ENCODE results near the gene INSR.
"Not testable (repeated sequence)": the region's sequence is repeated elsewhere in the genome, so short reads cannot be mapped to it uniquely, and the experiment has no call there.

INSR gene

DNA sequence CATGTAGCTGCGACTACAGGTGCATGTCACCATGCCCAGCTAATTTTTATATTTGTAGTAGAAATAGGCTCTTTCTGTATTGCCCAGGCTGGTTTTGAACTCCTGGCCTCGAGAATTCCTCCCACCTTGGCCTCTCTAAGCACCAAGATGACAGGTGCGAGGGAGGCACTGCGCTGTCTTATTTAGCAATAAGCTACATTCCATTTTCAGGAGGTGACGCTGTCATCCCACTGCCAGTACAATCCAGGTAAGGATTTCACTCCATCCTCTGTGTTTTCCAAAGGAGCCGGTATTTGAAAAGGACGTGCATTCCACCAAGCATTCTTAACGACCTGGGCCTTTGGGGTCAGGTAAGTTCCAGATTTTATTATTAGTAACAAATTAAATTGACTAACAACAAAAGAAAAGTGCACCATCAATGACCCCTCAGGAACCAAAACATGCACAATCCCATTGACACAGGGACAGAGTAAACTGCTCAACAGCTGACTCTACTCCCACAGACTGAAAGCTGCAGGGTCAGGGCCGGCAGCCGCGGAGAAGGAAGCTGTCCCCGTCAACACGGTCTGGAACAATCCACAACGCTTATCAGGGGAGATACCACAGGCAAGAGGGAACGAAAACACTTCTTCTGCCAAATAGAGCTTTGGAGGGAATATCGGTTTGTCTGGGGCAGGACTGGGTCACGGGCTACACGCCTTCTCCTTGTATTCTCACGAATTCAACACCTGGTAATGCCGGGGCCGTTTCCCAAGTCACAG is 82.8 kb downstream of the INSR start:
- no peak overlapping the region for H3K4me3 ChIP-seq (ENCODE audit: low read depth, low read length)
- TF ChIP-seq, protein P1, sequence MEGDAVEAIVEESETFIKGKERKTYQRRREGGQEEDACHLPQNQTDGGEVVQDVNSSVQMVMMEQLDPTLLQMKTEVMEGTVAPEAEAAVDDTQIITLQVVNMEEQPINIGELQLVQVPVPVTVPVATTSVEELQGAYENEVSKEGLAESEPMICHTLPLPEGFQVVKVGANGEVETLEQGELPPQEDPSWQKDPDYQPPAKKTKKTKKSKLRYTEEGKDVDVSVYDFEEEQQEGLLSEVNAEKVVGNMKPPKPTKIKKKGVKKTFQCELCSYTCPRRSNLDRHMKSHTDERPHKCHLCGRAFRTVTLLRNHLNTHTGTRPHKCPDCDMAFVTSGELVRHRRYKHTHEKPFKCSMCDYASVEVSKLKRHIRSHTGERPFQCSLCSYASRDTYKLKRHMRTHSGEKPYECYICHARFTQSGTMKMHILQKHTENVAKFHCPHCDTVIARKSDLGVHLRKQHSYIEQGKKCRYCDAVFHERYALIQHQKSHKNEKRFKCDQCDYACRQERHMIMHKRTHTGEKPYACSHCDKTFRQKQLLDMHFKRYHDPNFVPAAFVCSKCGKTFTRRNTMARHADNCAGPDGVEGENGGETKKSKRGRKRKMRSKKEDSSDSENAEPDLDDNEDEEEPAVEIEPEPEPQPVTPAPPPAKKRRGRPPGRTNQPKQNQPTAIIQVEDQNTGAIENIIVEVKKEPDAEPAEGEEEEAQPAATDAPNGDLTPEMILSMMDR (IDR thresholded peaks at IDR 0.05; ENCODE audit: low read depth, low read length): no peak

DNA sequence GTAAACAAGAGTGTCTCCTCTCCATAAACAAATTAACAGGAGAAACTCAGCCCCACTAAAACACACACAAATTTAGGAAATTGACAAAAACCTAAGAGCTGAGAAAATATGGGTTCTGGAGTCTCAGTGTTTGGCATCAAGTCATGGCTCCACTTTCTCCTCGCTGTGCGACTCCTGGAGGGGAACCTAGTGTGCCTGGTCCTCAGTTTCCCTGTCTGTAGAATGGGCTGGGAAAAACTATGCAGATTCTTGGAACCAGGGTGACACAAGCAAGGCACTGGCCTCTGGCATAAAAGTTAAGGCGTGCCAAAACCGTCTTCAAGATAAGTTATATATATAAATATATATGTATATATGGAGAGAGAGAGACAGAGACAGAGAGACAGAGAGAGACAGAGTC is 83.9 kb downstream of the INSR start:
- no peak overlapping the region for H3K4me3 ChIP-seq (ENCODE audit: low read depth, low read length)
- TF ChIP-seq, protein P1 (IDR thresholded peaks at IDR 0.05; ENCODE audit: low read depth, low read length): no peak

GRCh38 chr19:7209597-7210325 is 84.5 kb downstream of the INSR start:
- not testable (repeated sequence) for H3K4me3 ChIP-seq (ENCODE audit: low read depth, low read length)

- H3K4me3 ChIP-seq (ENCODE audit: low read depth, low read length): not testable (repeated sequence)
Observed at GRCh38 chr19:7209036-7209435, 85.2 kb downstream of the INSR start.

DNA sequence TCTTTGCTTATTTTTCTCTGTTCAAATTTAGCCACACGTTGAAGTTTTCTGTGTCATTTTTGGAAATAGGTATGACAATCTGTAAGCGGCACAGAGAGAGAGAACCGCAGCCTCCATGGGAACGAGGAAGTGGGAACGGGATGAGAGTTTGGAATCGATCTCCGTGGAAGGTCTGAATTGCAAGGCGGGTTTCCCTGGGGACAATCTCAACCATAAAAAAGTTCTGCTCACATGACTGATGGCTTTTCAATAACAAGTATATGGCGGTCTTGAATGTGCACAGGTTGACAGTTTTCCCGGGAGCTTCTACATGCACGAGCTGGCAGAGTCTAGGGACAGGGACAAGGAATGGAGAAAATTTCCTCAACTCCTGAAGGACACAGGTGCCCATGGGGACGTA is 90.9 kb downstream of the INSR start:
- H3K4me3 ChIP-seq (ENCODE audit: low read depth, low read length): no peak overlapping the region
- TF ChIP-seq, protein P1 (IDR thresholded peaks at IDR 0.05; ENCODE audit: low read depth, low read length): no peak

DNA sequence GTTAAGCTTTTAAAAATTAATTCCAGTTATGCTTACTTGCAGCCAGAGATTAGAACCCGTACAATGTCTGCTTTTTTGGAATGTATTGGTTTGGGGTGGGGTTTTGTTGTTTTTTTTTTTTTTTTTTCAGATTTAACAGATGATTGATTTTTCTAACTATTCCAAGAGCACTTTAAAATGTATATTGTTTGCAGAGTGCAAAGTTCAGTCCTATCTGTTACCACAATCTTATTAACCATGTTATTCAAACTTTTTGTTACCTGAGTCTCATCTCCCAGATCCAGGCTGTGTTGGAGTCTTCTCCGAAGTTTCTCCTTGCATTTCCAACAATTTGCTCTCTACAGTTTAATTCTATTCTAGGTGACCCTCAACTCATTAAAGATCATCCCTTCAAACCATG is 91.3 kb downstream of the INSR start:
- TF ChIP-seq, protein P1 (IDR thresholded peaks at IDR 0.05; ENCODE audit: low read depth, low read length): no peak

GRCh38 chr19:7200736-7201135 is 93.5 kb downstream of the INSR start:
- TF ChIP-seq, protein P1 (IDR thresholded peaks at IDR 0.05; ENCODE audit: low read depth, low read length): no peak
- H3K4me3 ChIP-seq (ENCODE audit: low read depth, low read length): no peak overlapping the region

More for the DNA sequence above, 91.3 kb downstream of the INSR start:
- H3K4me3 ChIP-seq (ENCODE audit: low read depth, low read length): no peak overlapping the region

DNA sequence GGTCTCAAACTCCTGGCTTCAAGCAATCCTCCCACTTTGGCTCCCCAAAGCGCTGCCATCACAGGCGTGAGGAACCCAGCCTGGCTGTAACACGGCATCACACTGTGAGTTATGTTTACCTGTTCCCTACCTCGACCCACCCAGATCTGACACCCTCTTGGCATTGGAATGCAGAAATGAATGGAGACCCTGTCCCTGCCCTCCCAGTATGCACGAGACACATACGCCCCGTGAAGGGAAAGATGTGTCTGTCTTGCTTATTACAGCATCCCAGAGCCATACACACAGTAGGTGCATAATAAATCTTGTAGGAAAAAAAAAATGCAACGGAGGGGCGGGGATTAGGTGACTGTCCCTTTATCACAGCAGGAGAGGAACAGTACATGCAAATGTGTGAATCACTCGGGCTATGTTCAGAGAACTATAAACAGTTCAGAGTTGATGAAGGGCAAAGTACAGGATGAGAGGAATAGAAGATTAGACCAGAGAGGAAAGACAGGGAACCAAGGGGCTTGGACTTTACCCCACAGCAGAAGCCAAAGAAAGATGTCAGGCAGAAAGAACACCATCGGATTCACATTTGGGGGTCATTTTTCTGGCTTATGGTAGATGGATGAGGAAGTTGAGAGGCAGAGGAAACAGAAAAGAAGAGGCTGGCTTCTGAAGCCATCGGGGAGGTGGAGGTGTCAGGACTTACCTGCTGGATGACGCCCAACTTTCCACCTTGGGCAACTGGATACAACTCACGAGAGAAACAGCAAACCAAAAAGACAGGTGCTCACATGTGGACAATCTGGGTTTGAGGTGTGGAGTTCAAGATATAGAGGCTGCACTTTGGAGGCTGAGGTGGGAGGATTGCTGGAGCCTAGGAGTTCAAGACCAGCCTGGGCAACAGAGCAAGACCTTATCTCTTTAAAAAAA is 94.3 kb downstream of the INSR start:
- H3K4me3 ChIP-seq (ENCODE audit: low read depth, low read length): no peak overlapping the region
- TF ChIP-seq, protein P1 (IDR thresholded peaks at IDR 0.05; ENCODE audit: low read depth, low read length): no peak
